GM10847 (cell line): ENCODE data around the gene FTO.

Source experiments
- POLR2A ChIP-seq: IDR thresholded peaks from 2 replicates; pipeline ENCODE4 v1.6.1; 2011; ENCODE audit not compliant: insufficient read length; ENCODE audit errors: extremely low read depth

Gene FTO

DNA sequence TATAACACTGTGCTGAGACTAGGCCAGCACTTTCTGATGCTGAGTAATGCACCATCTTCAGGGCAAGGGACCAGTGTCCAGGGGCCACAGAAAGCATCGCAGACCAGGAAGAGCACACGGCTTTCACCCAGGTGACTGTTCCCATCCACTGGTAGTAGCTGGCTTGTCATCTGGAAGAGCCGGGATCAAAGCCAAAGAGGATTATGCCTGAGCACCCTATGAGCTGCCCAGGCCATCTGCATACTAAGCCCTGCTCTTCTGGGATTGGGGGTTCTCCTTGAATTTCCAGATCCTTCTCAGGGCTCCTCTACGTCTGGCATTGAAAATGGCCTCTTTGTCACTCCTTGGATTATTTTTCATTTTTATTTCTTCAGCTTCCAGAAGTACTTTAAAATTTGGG is 441.9 kb downstream of the FTO start:
- no peak for TF ChIP-seq POLR2A

DNA sequence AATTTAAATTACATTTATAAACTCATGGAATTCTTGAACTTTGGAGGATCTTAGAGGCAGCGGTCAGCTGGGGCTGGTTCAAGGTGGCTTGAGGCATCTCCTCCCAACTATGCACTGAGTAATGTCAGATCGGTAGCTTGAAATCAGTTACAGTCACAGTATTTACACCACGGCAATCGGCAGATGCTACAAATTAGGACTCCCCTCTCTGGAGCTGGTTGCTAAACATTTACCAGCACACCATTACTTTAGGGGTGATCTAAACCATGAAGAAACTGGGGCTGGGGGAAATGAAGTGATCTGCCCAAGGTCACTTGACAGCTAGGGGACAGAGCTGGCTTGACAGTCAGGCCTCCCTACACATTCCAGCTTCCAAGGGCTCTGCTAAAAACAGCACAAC is 445.0 kb downstream of the FTO start:
- no peak for TF ChIP-seq POLR2A

GRCh38 chr16:54150861-54151260 is 446.9 kb downstream of the FTO start:
- no peak for TF ChIP-seq POLR2A

GRCh38 chr16:54152362-54153239 is 448.6 kb downstream of the FTO start:
- TF ChIP-seq POLR2A, result no peak

DNA sequence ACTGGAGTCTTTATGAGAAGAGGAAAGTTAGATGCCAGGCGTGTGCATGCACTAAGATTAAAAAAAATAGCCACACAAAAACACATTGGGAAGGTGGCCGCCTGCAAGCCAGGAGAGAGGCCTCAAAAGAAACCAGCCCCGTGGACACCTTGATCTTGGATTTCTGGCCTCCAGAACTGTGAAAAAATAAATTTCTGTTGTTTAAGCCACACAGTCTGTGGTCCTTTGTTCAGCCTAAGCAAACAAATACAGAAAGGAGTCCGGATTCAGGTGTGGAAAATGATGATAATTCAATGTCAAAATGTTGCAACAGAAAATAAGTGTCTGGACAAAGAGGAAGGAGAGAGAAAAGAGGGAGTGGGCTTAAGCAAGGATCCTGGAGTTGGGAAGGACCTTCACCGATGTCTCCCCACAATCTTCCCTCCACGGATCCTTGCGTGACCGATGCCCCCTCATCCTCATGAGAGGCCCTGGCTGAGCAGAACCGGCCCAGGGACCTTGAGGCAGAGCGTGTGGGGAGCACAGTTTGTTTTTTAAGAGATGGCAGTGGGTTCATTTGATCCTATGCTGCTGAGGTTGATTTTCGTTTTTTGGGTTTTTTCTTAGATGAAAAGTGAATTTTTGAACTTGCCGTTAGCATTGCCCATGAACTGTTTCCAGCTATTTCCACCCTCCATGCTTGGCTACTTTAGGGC is 449.4 kb downstream of the FTO start:
- no peak for TF ChIP-seq POLR2A

DNA sequence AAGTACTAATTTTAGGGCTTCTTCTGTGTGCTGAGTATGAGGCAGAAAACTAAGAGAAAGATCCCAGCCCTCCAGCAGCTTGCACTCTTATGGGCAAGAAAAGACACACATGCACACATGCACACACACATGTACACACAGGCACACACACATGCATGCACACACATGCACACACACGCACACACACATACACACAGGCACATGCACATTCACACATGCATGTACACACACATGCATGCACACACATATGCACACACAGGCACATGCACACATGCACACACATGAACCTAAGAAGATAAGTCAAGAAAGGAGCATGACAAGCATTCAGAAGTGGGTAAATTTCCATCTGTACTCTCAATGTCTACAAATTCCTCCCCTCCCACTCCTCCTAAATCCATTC is 452.4 kb downstream of the FTO start:
- no peak for TF ChIP-seq POLR2A

DNA sequence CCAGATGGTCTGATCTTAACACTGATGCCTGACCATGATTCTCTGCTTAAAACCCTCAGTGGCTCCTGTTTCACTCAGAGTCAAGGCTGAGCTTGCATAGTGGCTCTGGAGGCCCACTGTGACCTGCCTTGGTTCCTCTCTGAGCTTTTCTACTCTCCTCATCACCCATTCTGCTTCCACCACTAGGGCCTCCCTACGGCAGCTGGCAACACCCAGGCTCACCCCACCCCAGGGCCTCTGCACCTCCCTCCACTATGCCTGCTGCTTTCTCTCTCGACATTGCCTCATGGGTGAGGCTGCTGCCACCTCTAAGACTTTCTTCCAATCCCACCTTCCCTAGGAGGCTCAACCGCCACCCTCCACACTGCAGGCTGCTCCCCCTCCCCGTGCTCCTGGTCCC is 455.0 kb downstream of the FTO start:
- TF ChIP-seq POLR2A, result no peak

- no peak for TF ChIP-seq POLR2A
These were observed 455.6 kb downstream of the FTO start for GRCh38 chr16:54159490-54160080.

GRCh38 chr16:54160252-54160860 is 456.4 kb downstream of the FTO start:
- no peak for TF ChIP-seq POLR2A

DNA sequence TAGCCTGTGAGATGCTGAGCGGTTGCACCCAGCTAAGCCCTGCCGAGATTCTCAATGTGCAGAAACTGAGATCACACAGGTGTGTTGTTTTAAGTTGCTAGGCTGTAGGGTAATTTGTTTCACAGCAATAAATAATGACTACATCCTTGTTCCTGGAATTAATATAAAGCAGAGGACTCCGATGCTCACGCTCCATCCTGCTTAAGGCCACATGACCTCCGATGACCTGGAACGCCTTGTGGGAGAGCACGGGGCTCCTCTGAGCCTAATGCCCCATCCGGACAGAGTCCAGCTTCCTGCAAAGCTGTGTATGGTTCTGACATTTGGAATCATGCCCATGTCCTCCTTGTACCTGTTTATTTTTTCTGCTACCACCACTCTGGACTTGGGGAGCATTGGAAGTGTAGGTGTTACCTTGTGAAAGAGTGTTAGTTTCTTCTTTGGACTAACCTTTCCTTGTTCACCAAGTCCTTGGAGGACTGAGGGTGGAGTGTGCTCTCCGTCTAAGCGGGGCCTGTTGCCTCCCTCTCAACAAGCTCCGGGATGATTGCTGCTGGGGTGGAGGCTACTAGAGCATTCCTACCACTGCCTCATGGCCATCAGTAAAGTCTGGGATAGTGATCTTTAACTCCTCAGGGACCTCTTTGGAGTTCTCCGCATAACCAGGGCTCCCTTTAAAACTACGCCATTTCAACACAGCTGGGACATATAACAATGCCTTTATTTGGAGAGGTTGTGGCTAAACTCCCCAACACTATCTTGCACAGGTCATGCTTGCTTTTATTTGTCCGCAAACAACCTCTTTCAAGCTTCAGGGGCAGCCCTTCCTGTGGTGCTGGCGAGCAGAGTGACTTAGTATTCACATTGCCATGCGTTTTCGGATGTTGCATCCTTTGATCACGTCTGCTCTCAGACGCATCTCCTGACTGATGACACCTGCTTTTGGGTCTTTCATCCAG is 457.3 kb downstream of the FTO start:
- TF ChIP-seq POLR2A, result no peak

GRCh38 chr16:54163197-54163843 is 459.4 kb downstream of the FTO start:
- no peak for TF ChIP-seq POLR2A

DNA sequence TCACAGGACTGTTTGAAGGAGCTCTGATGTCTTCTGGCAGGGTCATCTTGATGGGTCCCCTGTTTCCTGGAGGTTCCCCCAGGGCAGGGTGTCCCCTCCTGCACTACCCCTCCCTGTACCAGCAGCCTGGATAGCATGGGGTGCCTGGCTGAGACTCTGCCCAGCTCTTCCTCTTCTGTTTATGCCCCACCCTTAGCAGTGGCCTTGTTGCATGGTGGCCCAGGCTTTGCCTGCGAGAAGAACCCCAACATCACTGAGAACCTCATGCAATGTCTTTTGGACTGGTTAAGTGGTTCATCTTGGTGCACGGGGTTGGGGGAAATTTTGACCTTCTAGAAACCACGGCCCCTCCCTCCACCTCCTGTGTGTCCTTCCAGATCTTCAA is 460.8 kb downstream of the FTO start:
- TF ChIP-seq POLR2A, result no peak

DNA sequence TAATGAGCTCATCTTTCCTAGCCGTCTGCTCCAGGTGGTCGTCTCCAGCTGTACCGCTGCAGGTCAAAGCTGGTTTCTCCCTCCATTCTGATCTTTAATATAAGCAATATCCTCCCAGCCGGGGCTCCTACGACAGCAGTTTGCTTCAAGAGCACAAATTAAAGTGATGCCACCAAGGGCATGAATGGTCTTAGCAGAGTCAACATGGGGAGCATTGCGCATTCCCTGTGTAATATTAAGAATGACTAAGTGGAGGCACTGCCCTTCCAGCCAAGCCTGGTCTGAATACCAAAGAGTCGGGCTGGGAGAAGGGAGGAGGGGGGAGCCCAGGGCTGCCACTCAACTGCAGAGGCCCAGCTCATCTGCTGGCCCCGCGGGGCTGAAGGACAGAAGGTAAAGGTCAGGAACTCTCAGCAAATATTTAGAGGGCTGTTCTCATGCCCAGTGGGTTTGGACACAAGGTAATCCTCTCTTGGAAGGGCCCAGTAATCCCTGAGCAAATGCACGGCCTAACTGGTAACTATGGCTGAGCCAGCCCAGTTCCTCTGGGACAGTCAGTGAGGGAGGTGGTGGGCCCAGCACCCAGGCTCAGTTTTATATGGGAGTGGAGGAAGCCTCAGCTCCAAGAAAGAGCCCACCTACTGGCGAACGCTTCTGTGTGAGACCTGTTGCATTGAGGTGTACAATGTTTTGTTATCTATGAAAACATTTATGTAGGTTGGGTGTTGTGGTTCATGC is 461.4 kb downstream of the FTO start:
- TF ChIP-seq POLR2A, result no peak
